GM18873 (cell line): ENCODE data around the gene ARF6.
A peak's percentile ranks its signal among the peaks of the same experiment; 100 is the strongest.
"Not testable (repeated sequence)": the region's sequence is repeated elsewhere in the genome, so short reads cannot be mapped to it uniquely, and the experiment has no call there.

Source experiments
- ATAC-seq: cut with Tn5 transposase; IDR thresholded peaks from one replicate; pipeline ENCODE4 v1.9.1; 2021; ENCODE audit warnings: mild to moderate bottlenecking, moderate library complexity, moderate number of reproducible peaks; ENCODE audit not compliant: unreplicated experiment, low FRiP score

The ARF6 gene

GRCh38 chr14:49892636-49893308 lies at the start of gene ARF6:
Gene ARF6, plus strand, starts transcription at chr14:49893082. Its CDS starts 655 bp downstream, at chr14:49893737.
- ATAC-seq: peak; percentile 66

GRCh38 chr14:49849213-49849847 lies 43.6 kb upstream of the ARF6 start:
- no peak for ATAC-seq

GRCh38 chr14:49851813-49852212 lies 41.1 kb upstream of the ARF6 start:
- no peak for ATAC-seq

DNA sequence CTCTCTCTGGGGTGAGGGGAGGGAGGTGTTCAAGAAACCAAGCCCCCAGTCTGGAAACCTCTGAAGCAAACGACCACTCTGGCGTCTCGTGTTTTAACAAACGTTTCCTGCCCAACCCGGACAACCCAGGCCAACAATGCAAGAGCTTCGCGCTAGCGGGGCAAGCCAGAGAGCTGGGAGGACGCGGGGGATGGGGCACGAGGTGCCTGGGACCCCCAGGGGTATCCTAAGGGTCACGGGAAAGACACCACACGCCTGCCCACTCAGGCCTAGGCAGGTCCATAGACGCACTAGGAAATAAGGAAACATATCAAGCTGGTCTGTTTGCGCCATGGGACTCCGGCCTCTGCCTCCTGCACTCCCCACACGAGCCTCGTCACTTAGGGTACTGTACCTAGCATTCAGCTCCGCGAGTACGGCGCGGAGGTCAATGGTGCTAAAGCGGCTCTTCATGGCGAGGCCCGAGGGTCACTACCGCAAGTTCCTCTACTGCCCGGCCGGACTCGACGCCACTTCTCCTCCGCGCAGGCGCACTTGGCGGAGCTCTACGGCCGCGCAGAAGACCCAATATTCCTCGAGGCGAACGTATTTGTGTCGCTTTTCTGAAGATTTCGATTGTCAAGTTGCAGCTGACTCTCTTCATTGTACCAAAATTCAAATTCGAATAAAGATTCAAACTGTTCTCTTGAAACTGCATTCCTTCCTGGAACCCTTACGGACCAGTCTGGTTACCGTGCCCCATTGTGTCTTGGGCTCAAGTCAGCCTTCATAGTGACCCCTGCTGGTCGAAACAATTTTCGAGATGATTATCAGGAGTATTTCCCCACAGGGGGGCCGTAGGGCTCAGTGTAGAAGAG lies 40.4 kb upstream of the ARF6 start, which contains the start of gene NEMF:
Gene NEMF (minus strand): TSS at position 488 of the 857 bp plus-strand sequence. CDS start 35 bp downstream, at position 453.
- ATAC-seq: peak; percentile 84

GRCh38 chr14:49853158-49853477 lies 39.8 kb upstream of the ARF6 start:
- ATAC-seq: no peak

DNA sequence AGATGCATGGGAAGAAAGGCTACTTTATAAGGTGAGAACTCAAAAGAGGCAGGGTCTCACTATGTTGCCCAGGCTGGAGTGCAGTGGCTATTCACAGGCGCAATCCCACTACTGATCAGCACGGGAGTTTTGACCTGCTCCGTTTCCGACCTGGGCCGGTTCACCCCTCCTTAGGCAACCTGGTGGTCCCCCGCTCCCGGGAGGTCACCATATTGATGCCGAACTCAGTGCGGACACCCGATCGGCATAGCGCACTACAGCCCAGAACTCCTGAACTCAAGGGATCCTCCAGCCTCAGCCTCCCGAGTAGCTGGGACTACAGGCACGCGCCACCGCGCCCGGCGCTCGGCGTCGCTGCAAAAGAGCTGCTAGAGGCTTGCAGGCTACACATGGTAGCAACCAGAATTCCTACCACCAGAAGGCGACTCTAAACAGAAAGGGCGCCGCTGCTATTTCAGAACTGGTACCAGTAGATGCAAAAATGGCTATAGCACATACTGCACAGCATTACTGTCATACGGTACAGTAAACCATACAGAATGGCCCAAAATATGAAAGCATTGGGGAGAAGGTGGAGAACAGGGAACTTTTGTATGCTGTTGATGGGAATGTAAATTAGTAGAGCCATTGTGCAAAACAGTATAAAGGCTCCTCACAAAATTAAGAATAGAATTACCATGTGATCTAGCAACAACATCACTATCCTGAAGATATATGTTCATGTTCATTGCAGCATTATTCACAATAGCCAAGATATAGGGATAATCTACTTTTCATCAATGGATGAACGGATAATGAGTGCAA lies 39.1 kb upstream of the ARF6 start:
- ATAC-seq: no peak

- no peak for ATAC-seq
These were observed 35.4 kb upstream of the ARF6 start for GRCh38 chr14:49857427-49858003.

DNA sequence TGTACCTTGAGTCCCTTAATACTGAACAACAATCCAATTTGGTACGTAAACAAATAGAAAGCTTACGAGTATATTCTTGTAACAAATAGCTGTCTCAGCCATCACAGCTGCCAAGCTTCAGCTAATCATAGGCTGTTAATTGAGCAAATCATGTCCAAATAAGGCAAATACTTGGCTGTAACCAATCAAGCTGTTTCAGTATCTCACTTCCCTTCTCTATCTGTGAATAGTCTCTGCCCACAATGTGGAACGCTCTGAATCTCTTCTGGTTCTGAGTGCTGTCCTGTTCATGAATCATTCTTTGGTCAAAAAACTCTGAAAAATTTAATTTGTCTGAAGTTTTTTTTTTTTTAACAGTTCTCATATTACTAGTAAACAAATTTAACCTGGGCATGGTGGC lies 34.5 kb upstream of the ARF6 start:
- ATAC-seq: no peak

- ATAC-seq: no peak
These were observed 31.7 kb upstream of the ARF6 start for GRCh38 chr14:49860988-49861698.

DNA sequence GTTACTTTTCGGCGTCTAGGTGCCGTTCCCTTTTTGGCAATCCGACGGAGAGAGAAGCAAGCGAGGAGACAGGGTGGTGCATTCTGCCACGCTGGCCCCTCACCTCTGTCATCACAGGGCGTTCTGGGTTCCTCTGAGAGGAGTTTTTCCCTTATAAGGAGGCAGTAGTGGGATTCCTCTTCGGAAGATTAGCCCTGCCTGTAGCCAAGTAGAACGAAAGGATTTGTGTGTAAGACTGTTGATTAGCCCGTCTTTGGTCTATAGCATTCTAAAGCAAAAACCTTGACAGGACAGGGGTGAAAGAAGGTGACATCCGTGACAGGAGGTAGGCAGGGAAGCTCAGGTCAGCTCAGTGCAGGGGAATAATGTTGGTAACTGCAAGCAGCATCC lies 31.2 kb upstream of the ARF6 start:
- no peak for ATAC-seq

DNA sequence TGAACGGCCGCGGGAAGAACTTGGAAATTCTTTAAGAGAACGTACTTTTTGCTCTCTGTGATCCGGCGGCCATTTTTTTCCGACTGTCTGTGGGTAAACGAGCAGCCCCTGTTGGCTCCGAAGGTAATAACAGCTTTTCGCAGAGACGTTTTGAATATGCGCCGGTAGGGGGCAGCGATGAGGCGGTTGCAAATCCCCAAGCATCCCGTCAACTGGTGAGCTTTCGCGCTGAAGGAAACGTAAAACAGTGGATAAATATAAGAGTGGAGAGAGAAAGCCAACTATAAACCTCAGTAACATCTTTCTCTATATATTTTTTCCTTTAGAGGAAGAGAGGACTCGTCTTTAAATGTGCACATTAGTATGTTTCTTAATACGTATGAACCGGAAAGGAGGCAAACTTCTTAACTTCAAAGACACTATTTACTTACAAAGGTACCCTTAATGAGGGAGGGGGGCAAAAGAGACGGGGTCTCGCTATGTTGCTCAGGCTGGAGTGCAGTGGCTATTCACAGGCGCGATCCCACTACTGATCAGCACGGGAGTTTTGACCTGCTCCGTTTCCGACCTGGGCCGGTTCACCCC lies 30.7 kb upstream of the ARF6 start:
- no peak for ATAC-seq

GRCh38 chr14:49863487-49864281 lies 29.2 kb upstream of the ARF6 start:
- ATAC-seq: no peak

GRCh38 chr14:49865431-49865859 lies 27.4 kb upstream of the ARF6 start:
- ATAC-seq: no peak

GRCh38 chr14:49867831-49868719 lies 24.8 kb upstream of the ARF6 start:
- peak; percentile 86 for ATAC-seq

GRCh38 chr14:49868720-49869114 lies 24.2 kb upstream of the ARF6 start:
- ATAC-seq: no peak

DNA sequence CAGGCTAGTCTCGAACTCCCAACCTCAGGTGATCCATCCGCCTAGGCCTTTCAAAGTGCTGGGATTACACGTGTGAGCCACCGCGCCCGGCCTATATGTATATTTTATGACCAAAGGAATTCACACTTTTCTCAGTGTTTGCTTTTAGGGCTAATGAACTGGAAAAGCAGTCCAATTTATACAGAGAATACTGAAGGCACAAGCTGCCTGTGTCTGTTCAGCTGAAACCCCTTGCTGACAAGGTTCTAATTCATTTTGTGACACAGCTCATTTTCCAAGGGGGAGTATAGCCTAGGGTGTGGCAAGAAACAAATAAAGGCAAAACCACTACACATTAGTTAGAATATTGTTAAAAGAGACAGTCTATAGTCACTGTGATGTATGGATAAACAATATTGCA lies 22.0 kb upstream of the ARF6 start:
- ATAC-seq: no peak

DNA sequence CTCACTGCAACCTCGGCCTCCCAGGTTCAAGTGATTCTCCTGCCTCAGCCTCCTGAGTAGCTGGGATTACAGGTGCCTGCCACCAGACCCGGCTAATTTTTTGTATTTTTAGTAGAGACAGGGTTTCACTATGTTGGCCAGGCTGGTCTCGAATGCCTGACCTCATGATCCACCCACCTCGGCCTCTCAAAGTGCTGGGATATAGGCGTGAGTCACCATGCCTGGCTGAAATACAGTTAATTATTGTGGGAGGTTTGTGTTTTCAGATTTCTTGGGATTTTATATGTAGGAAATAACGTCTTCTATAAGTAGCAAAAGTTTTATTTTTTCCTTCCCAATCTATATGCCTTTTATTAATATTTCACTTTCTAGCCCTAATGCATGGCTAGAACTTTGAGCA lies 19.3 kb upstream of the ARF6 start:
- ATAC-seq: not testable (repeated sequence)
